HG02885 (cell line): ENCODE data around the gene NOTO.
"Not testable (repeated sequence)": the region's sequence is repeated elsewhere in the genome, so short reads cannot be mapped to it uniquely, and the experiment has no call there.

Experiments used
- ATAC-seq: cut with Tn5 transposase; IDR thresholded peaks from one replicate; pipeline ENCODE4 v1.9.1; 2021; ENCODE audit warnings: mild to moderate bottlenecking; ENCODE audit not compliant: unreplicated experiment, poor library complexity

Gene NOTO

DNA sequence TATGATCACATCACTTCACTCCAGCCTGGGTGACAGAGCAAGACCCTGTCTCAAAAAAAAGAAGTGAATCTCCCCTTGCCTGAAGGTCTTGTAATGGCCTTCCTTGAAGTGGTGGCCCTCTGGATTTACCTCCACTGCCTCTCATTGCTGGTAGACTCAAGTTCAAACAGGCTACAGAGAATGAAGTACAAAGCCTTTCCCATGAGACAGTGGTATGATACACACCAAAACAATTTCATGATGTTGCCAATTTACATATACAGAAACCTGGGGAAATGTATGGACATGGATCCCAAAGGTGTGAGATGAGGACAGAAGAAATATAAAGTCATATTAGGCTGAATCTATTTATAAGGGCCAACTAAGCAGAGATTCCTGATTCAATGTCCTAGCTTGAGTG lies 4.8 kb upstream of the NOTO start:
- ATAC-seq = no peak

DNA sequence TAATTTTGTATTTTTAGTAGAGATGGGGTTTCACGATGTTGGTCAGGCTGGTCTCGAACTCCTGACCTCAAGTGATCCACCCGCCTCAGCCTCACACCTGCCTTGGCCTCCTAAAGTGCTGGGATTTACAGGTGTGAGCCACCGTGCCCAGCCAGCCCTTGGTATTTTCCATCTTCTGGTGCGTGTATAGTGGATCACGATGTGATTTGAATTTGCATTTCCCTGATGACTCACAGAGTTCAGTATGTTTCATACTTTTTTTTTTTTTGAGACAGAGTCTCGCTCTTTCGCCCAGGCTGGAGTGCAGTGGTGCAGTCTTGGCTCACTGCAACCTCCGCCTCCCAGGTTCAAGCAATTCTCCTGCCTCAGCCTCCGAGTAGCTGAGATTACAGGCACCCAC lies 2.1 kb upstream of the NOTO start:
- not testable (repeated sequence) for ATAC-seq

- ATAC-seq = no peak
These were observed 794 bp downstream of the NOTO start for GRCh38 chr2:73203055-73203681.

DNA sequence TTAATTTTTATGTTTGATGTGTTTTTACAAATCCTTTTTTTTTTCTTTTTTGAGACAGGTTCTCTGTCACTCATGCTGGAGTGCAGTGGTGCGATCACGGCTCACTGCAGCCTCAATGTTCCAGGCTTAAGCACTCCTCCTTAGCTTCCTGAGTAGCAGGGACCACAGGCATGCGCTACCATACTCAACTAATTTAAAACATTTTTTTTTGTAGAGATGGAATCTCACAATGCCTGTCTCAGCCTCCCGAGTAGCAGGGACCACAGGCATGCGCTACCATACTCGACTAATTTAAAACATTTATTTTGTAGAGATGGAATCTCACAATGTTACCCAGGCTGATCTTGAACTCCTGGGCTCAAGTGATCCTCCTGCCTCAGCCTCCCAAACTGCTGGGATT lies 3.2 kb downstream of the NOTO start:
- ATAC-seq = no peak

GRCh38 chr2:73208258-73208657 lies 5.9 kb downstream of the NOTO start:
- ATAC-seq = no peak

DNA sequence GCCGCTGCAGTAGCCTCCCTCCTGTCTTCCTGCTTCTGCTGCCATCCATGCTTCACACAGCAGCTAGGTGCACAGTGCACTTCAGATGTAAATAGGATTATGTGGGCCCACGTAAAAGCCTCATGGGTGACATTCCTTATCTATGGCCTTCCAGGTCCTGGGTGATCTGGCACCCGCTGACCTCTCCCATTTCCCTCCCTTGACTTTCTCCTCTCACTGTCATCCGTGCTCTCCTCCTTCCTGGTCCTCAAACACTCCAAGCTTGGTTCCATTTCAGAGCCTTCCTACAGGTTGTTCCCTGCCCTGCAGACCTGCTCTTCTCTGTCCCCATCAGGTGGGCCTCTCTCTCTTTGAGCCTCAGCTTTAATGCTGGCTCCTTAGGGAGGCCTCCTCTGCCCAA lies 7.6 kb downstream of the NOTO start:
- no peak for ATAC-seq

DNA sequence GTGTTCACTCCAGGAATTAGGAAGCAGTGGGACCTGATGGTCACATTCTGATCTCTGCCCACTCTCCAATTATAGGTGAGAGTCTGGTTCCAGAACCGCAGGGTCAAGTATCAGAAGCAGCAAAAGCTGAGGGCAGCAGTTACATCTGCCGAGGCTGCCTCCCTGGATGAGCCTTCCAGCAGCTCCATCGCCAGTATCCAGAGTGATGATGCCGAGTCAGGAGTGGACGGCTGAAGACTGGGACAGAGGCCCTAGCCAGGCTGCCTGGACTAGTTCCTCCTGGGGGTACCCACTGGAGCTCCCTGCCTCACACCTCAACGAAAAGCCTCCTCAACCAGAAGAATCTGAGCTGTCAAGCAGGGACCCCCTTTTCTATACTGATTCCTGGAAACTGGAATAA lies 8.3 kb downstream of the NOTO start:
- no peak for ATAC-seq

DNA sequence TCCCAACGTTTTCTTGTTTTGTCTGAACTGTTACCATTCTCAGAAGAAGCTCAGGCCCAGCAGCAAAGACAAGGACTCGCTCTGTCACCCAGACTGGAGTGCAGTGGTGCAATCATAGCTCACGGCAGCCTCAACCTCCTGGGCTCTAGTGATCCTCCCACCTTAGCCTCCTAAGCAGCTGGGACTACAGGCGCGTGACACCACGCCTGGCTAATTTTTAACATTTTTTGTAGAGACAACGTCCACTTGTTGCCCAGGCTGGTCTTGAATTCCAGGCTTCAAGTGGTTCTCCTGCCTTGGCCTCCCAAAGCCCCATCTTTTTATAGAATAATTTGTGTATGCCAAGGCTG lies 9.7 kb downstream of the NOTO start:
- no peak for ATAC-seq

DNA sequence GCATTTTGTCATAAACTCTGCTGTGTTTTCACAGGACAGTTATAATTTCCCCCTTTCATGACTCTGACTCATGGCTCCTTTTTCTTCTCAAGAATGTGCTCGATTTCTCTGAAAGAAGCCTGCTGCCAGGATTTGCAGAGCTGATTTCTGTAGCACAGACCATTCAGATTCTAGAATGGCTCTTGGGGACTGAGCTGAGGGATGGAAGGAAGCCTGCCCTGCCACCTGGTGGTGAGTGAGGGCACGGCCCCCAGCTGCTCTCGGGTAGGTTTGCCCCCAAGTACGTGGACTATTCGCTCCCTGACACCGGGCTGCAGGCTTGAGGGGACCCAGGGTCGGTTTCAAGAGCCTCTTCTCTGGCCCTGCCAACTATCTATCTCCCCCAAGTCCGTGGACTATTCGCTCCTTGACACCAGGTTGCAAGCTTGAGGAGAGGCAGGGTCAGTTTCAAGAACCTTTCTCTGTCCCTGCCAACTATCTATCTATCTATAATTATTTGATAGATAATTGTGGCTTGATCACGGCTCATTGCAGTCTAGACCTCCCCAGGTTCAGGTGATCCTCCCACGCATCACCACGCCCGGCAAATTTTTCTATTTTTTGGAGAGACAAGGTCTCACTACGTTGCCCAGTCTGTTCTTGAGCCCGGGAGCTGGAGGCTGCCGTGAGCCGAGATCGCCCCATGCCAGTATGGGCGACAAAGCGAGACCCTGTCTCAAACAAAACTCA lies 10.2 kb downstream of the NOTO start:
- peak; percentile 76 for ATAC-seq

GRCh38 chr2:73214120-73215035 lies 12.0 kb downstream of the NOTO start, which contains the start of gene SMYD5:
SMYD5 (plus strand) TSS chr2:73214245; CDS start chr2:73214267, 22 bp downstream.
- ATAC-seq = peak; percentile 94

- no peak for ATAC-seq
These were observed 12.9 kb downstream of the NOTO start for GRCh38 chr2:73215254-73215653.

DNA sequence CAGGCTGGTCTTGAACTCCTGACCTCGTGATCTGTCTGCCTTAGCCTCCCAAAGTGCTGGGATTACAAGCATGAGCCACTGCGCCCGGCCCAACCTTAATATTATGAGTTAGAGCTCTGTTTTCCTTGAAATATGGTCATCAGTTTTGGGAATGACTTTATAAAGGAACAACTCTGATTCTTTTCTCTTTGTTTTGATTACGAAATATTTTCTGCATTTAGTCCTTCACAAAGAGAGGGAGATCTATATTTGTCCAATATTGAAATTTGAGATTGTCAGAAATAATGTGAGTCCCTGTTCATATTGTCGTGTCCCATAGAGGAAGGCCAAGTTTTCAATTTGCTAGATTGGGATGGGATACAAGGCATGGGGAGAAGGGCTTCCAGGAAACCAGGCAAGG lies 14.8 kb downstream of the NOTO start:
- ATAC-seq = no peak

- no peak for ATAC-seq
These were observed 15.5 kb downstream of the NOTO start for GRCh38 chr2:73217826-73218225.

- ATAC-seq = no peak
These were observed 15.9 kb downstream of the NOTO start for GRCh38 chr2:73218298-73218697.

DNA sequence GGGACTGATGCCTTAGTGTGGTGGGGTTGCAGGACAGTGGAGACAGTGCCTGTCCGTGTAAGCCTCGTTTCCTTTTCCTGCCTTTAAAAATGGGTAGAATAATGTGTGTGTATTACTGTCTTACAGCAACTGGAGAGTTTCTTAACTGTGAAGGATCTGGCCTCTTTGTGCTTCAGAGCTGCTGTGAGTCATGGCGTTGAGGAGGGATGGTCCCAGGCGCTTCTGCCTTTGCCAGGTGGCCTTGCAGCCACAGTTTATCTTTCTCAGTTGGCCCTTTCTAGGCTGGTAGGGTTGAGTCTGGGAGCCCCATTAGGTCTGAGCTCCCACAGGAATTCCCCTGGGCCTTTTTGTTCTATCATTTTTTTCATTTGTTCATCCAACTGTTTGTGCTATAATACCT lies 21.4 kb downstream of the NOTO start:
- no peak for ATAC-seq

GRCh38 chr2:73225513-73226360 lies 23.4 kb downstream of the NOTO start:
- no peak for ATAC-seq

DNA sequence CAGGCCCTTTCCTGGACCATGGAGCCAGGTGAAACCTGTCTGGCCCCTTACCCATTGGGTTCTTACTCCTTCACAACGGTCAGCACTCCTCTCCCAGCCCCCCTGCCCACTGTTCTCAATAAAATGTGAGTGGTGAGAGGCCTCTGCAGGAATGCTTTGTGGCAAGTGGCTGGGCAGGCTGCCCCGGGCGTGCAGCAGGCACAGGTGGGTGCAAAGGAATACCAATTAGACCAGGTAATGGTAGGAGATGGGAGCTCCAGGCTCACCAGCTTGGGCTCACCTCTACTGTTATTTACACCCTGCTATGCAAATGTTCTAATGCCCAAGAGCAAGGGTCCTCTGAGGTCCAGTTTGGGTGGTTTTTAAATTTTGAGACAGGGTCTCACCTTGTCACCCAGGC lies 24.7 kb downstream of the NOTO start:
- ATAC-seq = no peak

GRCh38 chr2:73228631-73229030 lies 26.3 kb downstream of the NOTO start:
- ATAC-seq = no peak

DNA sequence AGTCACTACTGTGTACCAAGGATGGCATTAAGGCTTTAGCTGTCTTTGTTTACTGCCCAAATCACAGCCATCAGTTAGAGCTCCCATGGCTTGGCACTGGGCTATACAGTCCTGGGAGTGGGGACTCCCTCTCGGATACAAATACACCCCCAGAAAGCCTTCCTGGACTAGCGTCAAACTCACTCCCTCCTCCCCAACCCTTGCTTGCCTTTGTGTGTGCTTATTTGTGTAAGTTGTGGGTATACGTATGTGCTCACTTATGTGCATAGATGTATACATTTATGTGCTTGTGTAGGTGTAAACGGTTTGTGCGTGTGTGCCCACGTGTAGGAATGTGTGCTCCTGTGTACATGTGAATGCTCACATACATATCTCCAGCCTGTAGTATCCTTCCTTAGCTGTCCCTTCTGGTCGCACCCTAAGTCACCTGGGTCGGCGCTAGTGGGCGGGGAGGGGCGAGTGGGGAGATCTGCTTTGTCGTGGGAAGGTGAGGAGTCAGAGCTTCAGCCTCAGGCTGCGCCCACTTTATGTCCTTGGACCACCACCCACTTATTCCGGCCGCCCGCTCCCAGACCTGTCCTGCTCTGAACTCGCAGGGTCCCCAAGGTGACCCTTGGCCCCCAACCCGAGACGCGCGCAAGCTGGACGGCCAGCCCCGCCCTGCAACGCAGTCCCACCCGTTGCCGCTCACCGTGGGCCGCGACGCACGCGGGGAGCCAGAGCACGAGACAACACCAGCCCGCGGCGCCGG lies 30.2 kb downstream of the NOTO start:
- ATAC-seq = peak; percentile 7
